CD4-positive, alpha-beta T cell (primary cell): ENCODE data around the gene THEMIS. TPM values are rescaled to one million over a fixed set of nuclear protein-coding genes. Genes with fewer than 3 reads are reported as not detected.
A peak's percentile ranks its signal among the peaks of the same experiment; 100 is the strongest.

ENCODE experiments used
- ATAC-seq: fragments of 200-7000 bp; cut with Tn5 transposase; one replicate; pipeline ENCODE4 v1.10.0; 2022; ENCODE audit warnings: mild to moderate bottlenecking; ENCODE audit not compliant: poor library complexity
- CTCF ChIA-PET: fragments of 350-600 bp; sonication (Branson Sonifier 250); formaldehyde crosslinking; loops from one replicate; lab custom pipeline; 2021; ENCODE audit warnings: antibody characterized with exemption, inconsistent platforms; lab: Charles Lee
- POLR2A ChIA-PET: fragments of 350-600 bp; sonication (Branson Sonifier 250); formaldehyde crosslinking; loops from one replicate; lab custom pipeline; 2021; ENCODE audit warnings: antibody characterized with exemption, inconsistent platforms; lab: Charles Lee
- DNase-seq, 14 experiments: peaks; one replicate each; pipeline ENCODE4 v3.0.0-alpha.2; 2013 to 2020; ENCODE audit warnings: mixed read lengths in 2 of 14
- H3K27ac ChIP-seq, 2 donors: one replicate each; pipeline versions ENCODE4 v1.5.1 to v1.7.0; 2013; ENCODE audit warnings: low read length in 2 of 2, low read depth in 1 of 2, mild to moderate bottlenecking in 1 of 2
- H3K27me3 ChIP-seq, 2 experiments: 1 replicate in 1 of 2; 2 replicates in 1 of 2; pipeline versions ENCODE4 v1.6.1 to v1.7.0; 2013; ENCODE audit warnings: low read length in 2 of 2, control low read depth in 1 of 2, mild to moderate bottlenecking in 1 of 2, moderate library complexity in 1 of 2; ENCODE audit not compliant: insufficient read depth in 2 of 2, control insufficient read depth in 1 of 2
- H3K36me3 ChIP-seq: one replicate; pipeline ENCODE4 v1.6.1; 2013; ENCODE audit warnings: low read length, control low read depth; ENCODE audit not compliant: insufficient read depth
- H3K4me1 ChIP-seq: one replicate; pipeline ENCODE4 v1.6.1; 2013; ENCODE audit warnings: low read length, control low read depth; ENCODE audit not compliant: insufficient read depth
- H3K4me3 ChIP-seq: one replicate; pipeline ENCODE4 v1.5.1; 2013; ENCODE audit warnings: mild to moderate bottlenecking, low read length, moderate library complexity
- H3K9me3 ChIP-seq, 2 experiments: 1 replicate in 1 of 2; 2 replicates in 1 of 2; pipeline versions ENCODE4 v1.6.1 to v1.7.0; 2013; ENCODE audit warnings: low read length in 2 of 2, mild to moderate bottlenecking in 2 of 2, control low read depth in 1 of 2, moderate library complexity in 1 of 2; ENCODE audit not compliant: control insufficient read depth in 1 of 2, insufficient read depth in 1 of 2
- H3K27ac Mint-ChIP-seq: one replicate; pipeline ENCODE4 v1.8.0; 2020; ENCODE audit warnings: mixed read lengths
- H3K27me3 Mint-ChIP-seq: one replicate; pipeline ENCODE4 v1.8.0; 2021; ENCODE audit warnings: mixed read lengths
- H3K36me3 Mint-ChIP-seq: one replicate; pipeline ENCODE4 v1.8.0; 2021; ENCODE audit warnings: low read depth, mixed read lengths
- H3K4me1 Mint-ChIP-seq: one replicate; pipeline ENCODE4 v1.8.0; 2021; ENCODE audit warnings: low read depth, mixed read lengths
- H3K4me3 Mint-ChIP-seq: one replicate; pipeline ENCODE4 v1.8.0; 2020; ENCODE audit warnings: mild to moderate bottlenecking, mixed read lengths
- H3K9me3 Mint-ChIP-seq: one replicate; pipeline ENCODE4 v1.8.0; 2020; ENCODE audit warnings: mixed read lengths
- intact Hi-C, 2 experiments: fragments of 100-400 bp; cut with DNase I in 1 of 2; cut with micrococcal nuclease in 1 of 2; formaldehyde crosslinking; loops; one replicate each; pipeline versions ENCODE4 v1.15.1 to v1.9.0; 2023 to 2025; cut with DNase I, micrococcal nuclease
- total RNA-seq, 174 experiments: library from RNA in 2 of 174; stranded (reverse) in 2 of 174; gene quantifications; one replicate each; pipeline ENCODE4 v1.2.3 and lab custom pipeline; 2021 to 2026
- TF ChIP-seq, protein P1 (sequence below): fragments of 200-600 bp; IDR thresholded peaks from one replicate; pipeline ENCODE4 v1.8.0; 2022; ENCODE audit warnings: antibody characterized with exemption, mild to moderate bottlenecking

Gene THEMIS
- total RNA-seq, 2 experiments from 2014 or later: 25.0 to 25.3 TPM

DNA sequence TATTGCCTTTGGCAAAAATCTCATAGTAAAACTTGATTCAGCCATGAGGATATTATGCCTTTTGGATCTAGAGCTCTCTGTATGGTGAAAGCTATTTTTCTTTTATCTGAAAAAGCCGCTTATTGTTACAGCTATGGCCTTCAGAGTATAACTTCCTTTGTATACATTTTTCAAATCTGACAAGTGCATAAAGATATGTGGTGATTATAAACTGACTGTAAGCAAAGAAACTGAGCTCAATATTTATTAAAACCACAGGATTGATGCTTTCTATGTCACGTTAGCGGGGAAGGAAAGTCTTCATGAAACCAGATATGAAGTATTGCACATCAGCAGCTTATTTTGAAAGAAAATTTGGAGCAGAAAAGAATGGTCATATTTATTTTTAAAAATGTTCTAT is 151.8 kb downstream of the THEMIS start:
- H3K4me1 ChIP-seq: no peaks in the 10 kb centered on the region
- Mint-ChIP-seq H3K27me3 (no peaks in the 10 kb centered on the region), H3K27ac (peak overlapping the region; percentile 75), H3K36me3 (peaks cover 34% of the 10 kb centered on the region), H3K4me3 (no peak overlapping the region), H3K9me3 (no peaks in the 10 kb centered on the region), H3K4me1 (peaks cover 75% of the 10 kb centered on the region)
- no peaks in the 10 kb centered on the region for H3K27me3 ChIP-seq
- CTCF ChIA-PET: interaction anchor here (0.9 kb wide), 1 partner anchor 12 kb away, joined by 4 read pairs; no protein-coding TSS in a partner anchor
- no peak overlapping the region for H3K4me3 ChIP-seq
- ATAC-seq (no peak), DNase-seq (no peak)
- POLR2A ChIA-PET: interaction anchor here (1.1 to 1.2 kb wide), 2 partner anchors 21 to 44 kb away, joined by 3 read pairs; no protein-coding TSS in a partner anchor
- intact Hi-C loops: loop anchor here (5.0 to 10.0 kb wide), 2 partner anchors 43 to 506 kb away; no protein-coding TSS in a partner anchor
- TF ChIP-seq, protein P1, sequence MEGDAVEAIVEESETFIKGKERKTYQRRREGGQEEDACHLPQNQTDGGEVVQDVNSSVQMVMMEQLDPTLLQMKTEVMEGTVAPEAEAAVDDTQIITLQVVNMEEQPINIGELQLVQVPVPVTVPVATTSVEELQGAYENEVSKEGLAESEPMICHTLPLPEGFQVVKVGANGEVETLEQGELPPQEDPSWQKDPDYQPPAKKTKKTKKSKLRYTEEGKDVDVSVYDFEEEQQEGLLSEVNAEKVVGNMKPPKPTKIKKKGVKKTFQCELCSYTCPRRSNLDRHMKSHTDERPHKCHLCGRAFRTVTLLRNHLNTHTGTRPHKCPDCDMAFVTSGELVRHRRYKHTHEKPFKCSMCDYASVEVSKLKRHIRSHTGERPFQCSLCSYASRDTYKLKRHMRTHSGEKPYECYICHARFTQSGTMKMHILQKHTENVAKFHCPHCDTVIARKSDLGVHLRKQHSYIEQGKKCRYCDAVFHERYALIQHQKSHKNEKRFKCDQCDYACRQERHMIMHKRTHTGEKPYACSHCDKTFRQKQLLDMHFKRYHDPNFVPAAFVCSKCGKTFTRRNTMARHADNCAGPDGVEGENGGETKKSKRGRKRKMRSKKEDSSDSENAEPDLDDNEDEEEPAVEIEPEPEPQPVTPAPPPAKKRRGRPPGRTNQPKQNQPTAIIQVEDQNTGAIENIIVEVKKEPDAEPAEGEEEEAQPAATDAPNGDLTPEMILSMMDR: no peak
- no peaks in the 10 kb centered on the region for H3K9me3 ChIP-seq
- H3K36me3 ChIP-seq: no peaks in the 10 kb centered on the region
- H3K27ac ChIP-seq: no peak overlapping the region

DNA sequence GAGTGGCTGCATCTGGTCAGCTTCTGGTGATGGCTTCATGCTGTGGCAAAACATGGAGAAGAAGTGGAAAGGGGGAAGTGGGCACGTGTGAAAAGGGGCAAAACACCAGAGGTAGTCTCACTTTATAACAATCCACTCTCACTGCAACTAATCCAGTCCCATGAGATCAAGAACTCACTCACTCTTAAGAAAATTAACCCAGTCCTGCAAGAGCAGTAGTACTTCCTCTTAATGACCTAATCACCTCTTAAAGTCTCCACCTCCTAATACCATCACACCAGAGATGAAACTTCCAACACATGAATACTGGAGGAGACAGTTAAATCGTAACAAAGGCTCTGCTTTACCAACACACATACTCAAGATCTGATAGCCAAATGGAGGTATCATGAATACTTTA is 152.6 kb downstream of the THEMIS start:
- Mint-ChIP-seq H3K27ac (peak overlapping the region; percentile 75), H3K9me3 (no peaks in the 10 kb centered on the region), H3K36me3 (peaks cover 36% of the 10 kb centered on the region), H3K4me3 (peak overlapping the region; percentile 7), H3K27me3 (no peaks in the 10 kb centered on the region), H3K4me1 (peaks cover 78% of the 10 kb centered on the region)
- intact Hi-C loops: loop anchor here (5.0 to 10.0 kb wide), 2 partner anchors 44 to 507 kb away; no protein-coding TSS in a partner anchor
- H3K4me3 ChIP-seq: no peak overlapping the region
- peak; percentile 24 for ATAC-seq
- H3K27me3 ChIP-seq: no peaks in the 10 kb centered on the region
- TF ChIP-seq, protein P1: no peak
- POLR2A ChIA-PET: interaction anchor here (1.1 kb wide), 1 partner anchor 44 kb away, joined by 3 read pairs; no protein-coding TSS in a partner anchor
- CTCF ChIA-PET: no interaction called here
- H3K4me1 ChIP-seq: no peaks in the 10 kb centered on the region
- H3K9me3 ChIP-seq: no peaks in the 10 kb centered on the region
- no peak for DNase-seq
- H3K36me3 ChIP-seq: no peaks in the 10 kb centered on the region
- no peak overlapping the region for H3K27ac ChIP-seq

DNA sequence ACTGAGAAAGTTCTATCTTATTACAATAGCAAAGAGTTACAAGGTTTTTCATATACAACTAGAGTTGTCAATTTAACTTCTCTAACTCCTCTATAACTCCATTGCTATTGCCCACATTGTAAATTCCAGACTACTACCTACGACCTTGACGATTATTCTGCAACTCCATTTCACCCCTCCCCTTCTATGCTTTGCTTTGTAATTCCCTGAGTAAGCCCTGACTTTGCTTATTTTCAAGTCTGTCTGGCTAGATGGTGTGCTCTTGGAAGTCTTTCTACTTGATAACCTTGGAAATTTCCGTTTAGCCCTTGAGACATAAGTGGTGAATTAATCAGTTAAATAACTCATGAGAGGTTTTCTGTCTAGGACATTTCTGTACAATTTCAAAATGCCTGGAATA is 162.4 kb downstream of the THEMIS start:
- ChIA-PET CTCF (interaction anchor here (1.8 kb wide), 1 partner anchor 591 kb away, joined by 5 read pairs; no protein-coding TSS in a partner anchor), POLR2A (interaction anchor here (0.6 kb wide), 1 partner anchor 741 kb away, joined by 3 read pairs; no protein-coding TSS in a partner anchor)
- Histone ChIP-seq H3K27ac (no peak overlapping the region), H3K4me3 (no peak overlapping the region), H3K36me3 (no peaks in the 10 kb centered on the region), H3K4me1 (no peaks in the 10 kb centered on the region), H3K9me3 (no peaks in the 10 kb centered on the region), H3K27me3 (no peaks in the 10 kb centered on the region)
- ATAC-seq (no peak), DNase-seq (no peak)
- no peaks in the 10 kb centered on the region for H3K27me3 Mint-ChIP-seq
- TF ChIP-seq, protein P1: no peak
- peaks cover 27% of the 10 kb centered on the region for H3K36me3 Mint-ChIP-seq
- H3K27ac Mint-ChIP-seq: peak overlapping the region; percentile 56
- H3K4me3 Mint-ChIP-seq: no peak overlapping the region
- intact Hi-C loops: loop anchor here (2.0 to 10.0 kb wide), 4 partner anchors 119 to 1839 kb away; no protein-coding TSS in a partner anchor
- H3K9me3 Mint-ChIP-seq: peaks cover 2% of the 10 kb centered on the region
- peaks cover 59% of the 10 kb centered on the region for H3K4me1 Mint-ChIP-seq
